HT1080 (cell line): ENCODE measurements around the gene PPP3CA. TPM values are rescaled to one million over a fixed set of nuclear protein-coding genes. Genes with fewer than 3 reads are reported as not detected.
A peak's percentile ranks its signal among the peaks of the same experiment; 100 is the strongest.
"Not testable (repeated sequence)": the region's sequence is repeated elsewhere in the genome, so short reads cannot be mapped to it uniquely, and the experiment has no call there.

Source experiments
- DNase-seq: peaks from one replicate; pipeline ENCODE4 v3.0.0-alpha.2; 2015; ENCODE audit warnings: low read depth
- total RNA-seq: library from RNA; depleted of rRNA; stranded (reverse); fragments of >200 nt; shearing (Covaris generic); gene quantifications from 2 replicates; pipeline ENCODE4 v1.2.3, GENCODE V29; 2014

PPP3CA gene
- total RNA-seq, 1 experiment from 2014 or later, result 39.6 TPM

- no peak for DNase-seq
These were observed 129.0 kb downstream of the PPP3CA start for GRCh38 chr4:101218346-101218745.

- DNase-seq, result no peak
These were observed 129.8 kb downstream of the PPP3CA start for GRCh38 chr4:101217353-101218031.

DNA sequence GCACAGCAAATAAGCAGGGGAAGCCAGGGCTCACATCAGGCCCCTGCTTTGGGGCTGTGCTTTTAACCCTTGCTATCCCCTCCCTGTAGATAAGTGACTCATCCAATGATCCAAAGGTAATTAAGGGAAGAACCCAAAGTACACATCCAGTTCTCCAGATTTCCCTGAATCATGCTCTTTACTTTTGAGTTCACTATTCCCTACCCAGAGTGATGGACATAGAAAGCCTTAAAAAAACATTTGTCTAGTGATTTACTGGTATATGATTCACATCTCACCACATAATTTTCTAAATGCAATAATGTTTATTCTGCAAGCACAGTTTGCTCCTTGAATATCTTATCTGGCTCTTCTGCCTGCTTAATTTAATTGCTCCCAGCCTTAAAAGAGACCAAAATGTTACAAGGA is 136.2 kb downstream of the PPP3CA start:
- peak; percentile 72 for DNase-seq

DNA sequence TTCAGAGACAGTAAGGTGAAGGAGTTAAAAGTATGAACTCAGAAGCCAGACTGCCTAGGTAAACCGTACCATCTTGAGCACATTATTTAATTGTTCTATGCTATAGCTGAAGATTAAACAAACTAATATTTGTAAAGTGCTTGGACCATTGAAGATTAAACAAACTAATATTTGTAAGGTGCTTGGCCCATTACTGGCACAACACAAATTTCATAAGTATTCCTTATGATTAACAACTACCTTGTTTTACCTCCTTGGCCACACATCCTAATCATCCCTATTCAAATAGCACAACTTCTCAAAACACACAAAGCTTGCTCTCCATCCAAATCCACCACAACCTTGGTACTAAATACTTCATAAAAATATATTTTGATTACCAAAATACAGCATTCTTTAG is 137.0 kb downstream of the PPP3CA start:
- no peak for DNase-seq

DNA sequence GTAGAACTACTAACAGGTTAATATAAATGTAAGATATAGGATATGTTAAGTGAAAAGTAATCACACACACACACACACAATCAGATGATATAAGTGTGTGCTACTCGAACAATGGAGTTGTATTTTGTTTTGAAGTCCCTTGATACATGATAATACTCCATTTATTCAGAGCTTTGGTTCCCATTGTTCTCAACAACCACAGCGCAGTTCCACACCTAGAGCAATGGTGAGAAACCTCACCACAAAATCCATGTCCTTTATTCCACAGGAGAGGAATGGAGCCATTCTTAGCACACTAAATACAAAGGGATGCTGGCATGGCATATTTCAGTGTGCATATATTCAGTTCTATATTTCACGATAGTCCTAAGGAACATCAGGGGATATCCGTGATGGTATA is 139.2 kb downstream of the PPP3CA start:
- no peak for DNase-seq

DNA sequence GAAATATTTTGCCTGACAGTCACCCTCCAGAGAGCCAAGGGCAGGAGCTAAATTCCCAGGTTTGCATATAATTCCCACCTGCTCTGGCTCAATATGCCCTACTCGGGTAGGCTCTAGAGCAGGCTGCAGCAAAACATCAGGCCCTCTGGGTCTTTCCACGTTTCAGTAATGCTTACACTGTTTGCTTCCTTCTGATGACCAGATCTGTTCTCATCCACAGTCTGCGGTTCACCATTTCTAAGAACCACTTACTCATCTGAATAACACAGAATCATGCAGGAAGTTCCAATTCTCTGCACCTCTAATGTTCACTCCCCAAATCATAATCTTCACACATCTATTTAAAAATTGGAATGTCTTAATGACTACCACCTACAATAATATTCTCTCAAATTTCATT is 141.4 kb downstream of the PPP3CA start:
- peak; percentile 62 for DNase-seq

DNA sequence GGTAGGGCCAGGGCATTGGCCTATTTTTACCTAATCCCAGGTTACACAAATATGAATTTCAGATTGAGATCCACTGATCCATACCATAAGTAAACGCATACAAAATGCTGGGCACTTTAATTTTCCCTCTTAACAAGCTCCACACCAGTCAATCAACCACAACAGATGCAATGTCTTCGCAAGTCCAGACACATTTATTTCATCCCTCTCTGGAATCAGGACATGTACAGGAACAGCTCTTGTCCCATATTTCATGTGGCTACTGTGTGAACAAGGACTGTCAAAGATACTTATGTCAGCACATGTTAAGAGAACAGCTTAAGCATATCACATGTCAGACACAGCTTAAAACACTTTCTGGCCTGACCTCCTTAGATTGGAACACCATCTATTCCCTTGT is 145.9 kb downstream of the PPP3CA start:
- DNase-seq, result no peak

- peak; percentile 95 for DNase-seq
These were observed 146.8 kb downstream of the PPP3CA start for GRCh38 chr4:101200561-101200960.

GRCh38 chr4:101199507-101200285 is 147.6 kb downstream of the PPP3CA start:
- peak; percentile 35 for DNase-seq

GRCh38 chr4:101198682-101199339 is 148.5 kb downstream of the PPP3CA start:
- no peak for DNase-seq

GRCh38 chr4:101197350-101197749 is 150.0 kb downstream of the PPP3CA start:
- no peak for DNase-seq

GRCh38 chr4:101192244-101192643 is 155.1 kb downstream of the PPP3CA start:
- DNase-seq, result no peak

DNA sequence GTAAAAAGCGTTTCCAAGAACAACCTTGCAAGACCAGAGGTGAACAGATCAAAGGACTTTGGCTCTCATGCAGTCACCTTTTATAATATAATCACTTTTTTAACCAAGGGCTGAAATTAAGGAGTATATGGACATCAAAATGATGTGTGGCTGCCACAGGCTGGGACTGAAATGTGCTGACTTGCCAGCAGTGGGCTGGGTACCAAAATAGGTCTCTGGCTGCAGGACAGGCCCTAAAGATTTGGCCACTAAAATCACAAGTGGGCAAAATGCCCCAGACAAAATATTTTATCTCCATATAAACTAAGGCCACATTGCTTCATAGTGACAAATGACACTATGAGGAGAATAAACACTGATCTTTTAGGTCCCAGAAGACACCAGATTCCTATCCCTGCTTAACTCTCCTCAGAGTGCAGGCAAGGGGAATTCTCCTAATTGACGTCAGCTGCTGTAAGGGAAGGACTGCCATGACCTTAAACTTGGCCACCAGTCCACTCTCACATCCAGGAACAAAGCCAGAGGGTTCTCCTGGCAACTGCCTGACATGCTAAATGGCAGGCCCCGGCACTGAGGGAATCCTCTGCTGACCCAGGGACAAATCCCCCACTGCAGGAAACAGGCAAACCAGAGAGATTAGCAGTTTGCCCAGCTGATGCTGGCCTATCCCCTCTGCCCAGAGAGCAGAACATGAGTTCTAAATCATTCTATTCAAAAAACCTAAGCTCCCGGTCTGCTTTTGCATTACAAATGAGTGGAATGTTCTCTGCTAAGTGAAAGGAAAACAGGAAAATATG is 155.8 kb downstream of the PPP3CA start:
- no peak for DNase-seq

DNA sequence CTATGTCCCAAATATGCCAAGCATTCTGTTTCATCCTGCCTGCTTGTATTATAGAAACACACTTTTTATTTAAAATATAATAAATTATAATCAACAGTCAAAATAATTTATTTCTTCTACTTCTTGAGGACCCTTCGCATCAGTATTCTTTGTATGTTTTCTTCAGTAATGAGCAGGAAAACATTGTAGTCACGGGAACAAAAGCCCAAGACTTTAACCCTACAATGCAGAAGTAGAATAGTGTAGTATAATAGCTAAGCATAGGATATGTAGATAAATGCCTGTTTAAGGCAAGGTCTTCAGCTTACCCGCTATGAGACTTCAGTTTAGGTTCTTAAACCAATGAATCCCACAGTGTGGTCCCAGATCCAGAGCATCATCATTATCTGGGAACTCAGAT is 156.6 kb downstream of the PPP3CA start:
- no peak for DNase-seq

DNA sequence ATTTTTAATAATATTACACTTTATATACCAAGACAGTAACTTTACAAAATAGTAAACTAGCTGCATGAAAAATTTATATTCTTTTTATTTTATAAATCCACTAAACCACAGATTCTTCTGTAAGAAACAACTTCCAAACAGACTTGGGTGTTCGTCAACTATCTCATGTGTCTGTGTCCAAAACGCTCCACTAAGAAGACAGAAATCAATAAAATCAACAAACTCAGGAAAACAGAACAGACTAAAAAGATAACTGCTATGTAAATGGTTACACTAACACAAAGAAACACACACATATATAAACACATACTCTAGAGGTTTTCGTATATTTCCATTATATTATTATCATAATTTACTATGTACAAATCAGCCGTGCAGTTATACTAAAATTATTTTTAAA is 158.4 kb downstream of the PPP3CA start:
- DNase-seq, result no peak

DNA sequence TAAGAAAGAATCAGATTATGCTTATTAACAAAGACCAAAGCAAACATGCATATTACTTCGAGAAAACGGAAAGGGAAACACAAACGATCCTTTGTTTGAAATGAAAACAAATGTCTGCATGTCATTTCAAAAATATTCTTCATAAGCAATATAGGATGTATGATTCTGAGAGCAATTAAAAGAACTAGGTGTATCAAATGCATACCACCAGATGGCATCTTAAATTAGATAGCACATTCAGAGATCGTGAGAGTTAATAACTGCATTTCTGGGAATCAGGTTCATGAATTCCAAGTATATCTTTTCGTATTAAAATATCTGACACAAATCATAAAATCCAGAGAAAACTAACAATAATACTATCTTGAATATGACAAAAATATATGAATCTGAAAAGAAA is 159.5 kb downstream of the PPP3CA start:
- no peak for DNase-seq

DNA sequence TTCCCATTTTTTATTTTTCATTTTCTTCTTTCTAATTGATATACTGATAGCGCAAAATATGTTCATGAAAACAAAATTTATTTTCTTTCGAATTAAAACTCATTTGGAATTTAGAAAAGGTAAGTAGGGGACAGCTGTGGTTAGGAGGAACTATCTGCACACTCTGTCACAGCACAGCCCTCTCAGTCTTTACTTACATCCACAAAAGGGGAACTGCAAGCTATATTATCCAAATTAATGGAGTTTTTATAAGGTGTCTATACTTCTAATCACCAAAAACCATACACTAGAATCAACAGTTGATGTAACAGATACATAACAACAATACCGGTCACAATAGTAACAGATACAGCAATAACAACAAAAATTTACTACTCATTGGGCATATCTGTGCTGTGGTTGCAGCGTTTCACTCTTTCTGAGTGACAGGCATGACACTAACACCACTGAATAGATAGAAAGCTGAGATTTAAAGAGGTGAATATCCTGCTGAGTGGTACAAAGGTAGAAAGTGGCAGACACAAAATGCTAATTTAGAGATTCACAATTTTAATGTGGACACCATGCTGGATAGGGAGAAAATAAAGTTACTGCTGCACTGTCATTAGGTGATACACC is 160.7 kb downstream of the PPP3CA start:
- DNase-seq, result no peak

DNA sequence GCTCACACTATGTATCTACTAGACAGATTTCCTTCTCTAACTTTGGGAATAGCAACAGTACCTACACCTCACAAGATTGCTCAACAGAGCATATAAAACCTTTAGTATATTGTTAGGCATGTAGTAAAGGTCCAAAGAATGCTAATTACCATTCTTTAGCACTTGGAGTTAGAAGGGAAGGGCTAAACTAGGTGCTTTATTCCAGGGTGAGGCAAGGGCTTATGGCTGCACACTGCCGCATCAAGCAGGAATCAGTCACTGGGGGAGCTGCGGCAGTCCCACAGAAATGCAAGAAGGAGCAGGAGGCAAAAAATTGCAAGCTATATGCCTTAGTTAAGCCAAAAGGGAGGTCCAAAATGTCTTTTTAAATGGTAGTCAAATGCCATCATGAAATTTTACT is 162.7 kb downstream of the PPP3CA start:
- DNase-seq, result no peak

DNA sequence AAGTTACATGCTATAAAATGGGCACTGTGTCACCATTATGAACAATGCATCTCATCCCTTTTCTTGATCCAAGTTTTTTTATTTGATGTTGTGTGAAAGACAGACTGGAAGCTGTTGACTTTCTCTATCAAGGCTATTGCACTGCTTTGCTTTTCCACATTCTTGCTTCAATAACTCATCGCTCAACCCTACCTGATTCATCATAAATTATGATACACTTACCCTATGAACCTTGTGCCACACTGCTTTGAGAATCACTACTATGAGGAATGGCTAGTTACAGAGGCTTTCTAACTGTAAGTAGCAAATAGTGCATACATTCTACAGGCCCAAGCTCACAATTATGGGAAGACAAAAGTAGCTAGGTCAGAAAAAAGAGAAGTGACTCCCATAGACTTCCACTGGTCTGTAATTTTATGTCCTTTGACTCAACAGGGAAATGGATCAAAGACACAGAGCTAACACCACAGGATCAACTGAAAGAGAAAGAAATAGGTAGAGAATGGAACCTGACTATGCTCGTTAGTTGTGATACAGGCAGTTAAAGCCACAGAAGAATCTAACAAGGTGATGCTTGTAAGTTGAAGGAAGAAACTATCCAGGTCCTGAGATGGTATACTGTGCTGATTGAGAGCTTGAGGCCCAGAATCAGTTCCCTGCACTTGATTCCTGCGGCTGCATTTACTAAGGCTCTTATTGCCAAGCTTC is 163.5 kb downstream of the PPP3CA start:
- DNase-seq, result peak; percentile 48

DNA sequence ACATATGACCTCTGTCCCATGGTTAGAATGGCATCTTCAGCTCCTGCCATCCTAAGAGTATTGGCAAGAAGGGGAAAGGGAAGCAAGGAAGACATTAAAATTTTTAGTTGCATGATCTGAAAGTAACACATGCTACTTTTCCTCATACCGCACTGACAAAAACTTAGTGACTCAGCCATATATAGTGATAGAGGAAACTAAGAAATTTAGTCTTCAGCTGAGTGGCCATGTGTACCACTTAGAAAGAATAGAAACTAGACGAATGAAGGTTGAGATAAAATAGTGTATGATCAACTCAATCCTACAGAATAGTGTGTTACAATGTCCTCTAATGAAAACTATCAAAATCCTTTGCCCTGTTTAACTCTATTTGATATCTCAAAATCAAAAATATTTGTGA is 164.1 kb downstream of the PPP3CA start:
- DNase-seq, result no peak

DNA sequence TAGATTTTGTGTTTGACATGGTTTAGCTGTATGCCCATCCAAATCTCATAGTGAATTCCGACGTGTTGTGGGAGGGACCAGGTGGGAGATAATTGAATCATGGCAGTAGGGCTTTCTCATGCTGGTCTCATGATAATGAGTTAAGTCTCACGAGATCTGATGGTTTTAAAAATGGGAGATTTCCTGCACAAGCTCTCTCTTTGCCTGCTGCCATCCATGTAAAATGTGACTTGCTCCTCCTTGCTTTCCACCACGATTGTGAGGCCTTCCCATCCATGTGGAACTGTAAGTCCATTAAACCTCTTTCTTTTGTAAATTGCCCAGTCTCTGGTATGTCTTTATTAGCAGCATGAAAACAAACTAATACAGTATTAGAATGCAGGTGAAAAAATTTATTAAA is 164.6 kb downstream of the PPP3CA start:
- DNase-seq, result not testable (repeated sequence)
